Panc1 (cell line): ENCODE data around the gene COL5A1. TPM values are rescaled to one million over a fixed set of nuclear protein-coding genes. Genes with fewer than 3 reads are reported as not detected.

Source experiments
- ATAC-seq: fragments of 200-7000 bp; cut with Tn5 transposase; 2 replicates; pipeline ENCODE4 v1.9.1; 2020; ENCODE audit warnings: mild to moderate bottlenecking, moderate library complexity
- BruUV-seq: library from RNA; stranded (reverse); fragments of 400-500 nt; replicated peaks from 2 replicates; lab custom pipeline; 2021; lab: Mats Ljungman, UMichigan
- CTCF ChIA-PET: fragments of 300-600 bp; sonication (Branson Sonifier 250); formaldehyde crosslinking; loops from one replicate; lab custom pipeline; 2022; ENCODE audit warnings: antibody characterized with exemption; lab: Charles Lee
- POLR2A ChIA-PET: fragments of 300-600 bp; sonication (Branson Sonifier 250); formaldehyde crosslinking; loops from one replicate; lab custom pipeline; 2022; ENCODE audit warnings: antibody characterized with exemption; lab: Charles Lee
- DNase-seq: peaks from one replicate; pipeline ENCODE4 v3.0.0-alpha.2; 2010; ENCODE audit warnings: low read depth, low spot score
- H3K27ac ChIP-seq: 2 replicates; pipeline ENCODE4 v1.5.1; 2011; ENCODE audit warnings: mild to moderate bottlenecking, low read length, inconsistent platforms
- H3K27me3 ChIP-seq: fragments of 200-500 bp; sonication (Bioruptor generic); 2 replicates; pipeline ENCODE4 v1.6.0; 2014; ENCODE audit warnings: low read length, inconsistent platforms; ENCODE audit not compliant: control insufficient read depth, insufficient read depth
- H3K36me3 ChIP-seq: fragments of 200-500 bp; sonication (Bioruptor generic); 2 replicates; pipeline ENCODE4 v1.5.1; 2014; ENCODE audit warnings: inconsistent platforms, mild to moderate bottlenecking, low read length, moderate library complexity; ENCODE audit not compliant: control insufficient read depth, insufficient read depth
- H3K4me1 ChIP-seq: 2 replicates; pipeline ENCODE4 v1.5.1; 2011; ENCODE audit warnings: inconsistent platforms, mild to moderate bottlenecking, low read length, moderate library complexity; ENCODE audit not compliant: control insufficient read depth, insufficient read depth
- H3K4me3 ChIP-seq, 2 experiments: 2 replicates each; pipeline ENCODE4 v1.5.1; 2011 to 2012; ENCODE audit warnings: low read depth in 2 of 2, low read length in 2 of 2, mild to moderate bottlenecking in 2 of 2, inconsistent platforms in 1 of 2, moderate library complexity in 1 of 2
- H3K9me3 ChIP-seq: fragments of 200-500 bp; sonication (Bioruptor generic); 2 replicates; pipeline ENCODE4 v1.5.1; 2014; ENCODE audit warnings: low read depth, mild to moderate bottlenecking, inconsistent platforms, low read length, moderate library complexity; ENCODE audit not compliant: control insufficient read depth, insufficient read depth
- POLR2AphosphoS5 ChIP-seq: IDR thresholded peaks from 2 replicates; pipeline ENCODE4 v1.6.1; 2012; ENCODE audit warnings: mild to moderate bottlenecking, low read depth, low read length, moderate library complexity
- SIN3A ChIP-seq: IDR thresholded peaks from 2 replicates; pipeline ENCODE4 v1.6.1; 2012; ENCODE audit warnings: low read depth, mild to moderate bottlenecking, low read length, moderate library complexity, borderline replicate concordance; ENCODE audit not compliant: insufficient read depth
- TCF7L2 ChIP-seq: IDR thresholded peaks from 2 replicates; pipeline ENCODE4 v1.6.1; 2011; ENCODE audit warnings: mild to moderate bottlenecking, low read depth, low read length, inconsistent platforms
- in situ Hi-C: cut with HindIII; loops from 2 replicates; pipeline ENCODE4 v1.10.0; 2016; ENCODE audit warnings: low sequenced_read_pairs, low pct_unique_long_range_greater_than_20kb
- intact Hi-C: fragments of 100-400 bp; cut with micrococcal nuclease; formaldehyde crosslinking; loops from one replicate; pipeline ENCODE4 v1.10.0; 2022; ENCODE audit not compliant: unreplicated experiment
- total RNA-seq: library from RNA; stranded (reverse); gene quantifications from one replicate; pipeline ENCODE4 v1.2.1, GENCODE V29; 2021; ENCODE audit not compliant: unreplicated experiment
- TF ChIP-seq, protein P1 (sequence below): fragments of 450-650 bp; IDR thresholded peaks from 2 replicates; pipeline ENCODE4 v1.5.1; 2017; ENCODE audit warnings: mild to moderate bottlenecking
- TF ChIP-seq, protein P2 (sequence below), 2 experiments: IDR thresholded peaks; 2 replicates each; pipeline ENCODE4 v1.6.1; 2011 to 2012; ENCODE audit warnings: low read depth in 2 of 2, control low read depth in 1 of 2, low read length in 1 of 2, mild to moderate bottlenecking in 1 of 2, moderate library complexity in 1 of 2; ENCODE audit not compliant: insufficient read depth in 1 of 2

The COL5A1 gene
- total RNA-seq, 1 experiment from 2014 or later, result 5.7 TPM

DNA sequence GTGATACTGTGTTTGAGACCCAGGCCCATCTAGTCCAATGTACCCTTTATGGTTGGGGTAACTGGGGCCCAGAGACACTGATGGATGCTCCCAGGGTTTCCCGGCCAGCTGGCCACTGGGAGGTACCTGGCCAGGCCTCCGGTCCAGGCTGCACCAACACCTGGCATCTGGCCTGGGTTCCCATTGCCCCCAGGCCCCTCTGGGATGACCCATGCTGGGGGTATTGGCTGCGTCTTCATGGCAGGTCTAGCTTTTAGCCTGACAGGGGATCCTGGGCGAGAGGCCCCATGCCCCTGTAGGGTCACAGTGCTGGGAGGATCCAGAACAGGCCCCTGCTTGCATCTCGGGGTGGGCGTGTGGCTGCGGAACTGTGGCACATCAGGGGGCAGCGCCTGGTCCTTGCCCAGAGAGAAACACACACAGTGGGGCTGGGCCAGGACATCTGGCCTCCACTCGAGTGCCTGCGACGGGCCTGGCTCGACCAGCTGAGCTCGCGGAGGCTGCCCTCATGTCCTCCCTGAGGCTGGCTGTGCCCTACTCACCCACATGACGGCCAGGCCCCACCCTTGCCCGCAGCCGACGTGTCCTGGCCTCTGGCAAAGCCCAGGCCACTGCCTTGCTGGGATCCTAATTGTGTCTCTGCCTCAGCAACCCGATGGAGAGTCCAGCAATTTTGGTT is 21.5 kb upstream of the COL5A1 start:
- ATAC-seq (no peak), DNase-seq (no peak)
- POLR2A ChIA-PET, result no interaction called here
- Histone ChIP-seq H3K27ac (no peak overlapping the region), H3K9me3 (no peaks in the 10 kb centered on the region), H3K4me3 (no peak overlapping the region), H3K36me3 (no peaks in the 10 kb centered on the region), H3K27me3 (no peaks in the 10 kb centered on the region), H3K4me1 (no peaks in the 10 kb centered on the region)
- TF ChIP-seq POLR2AphosphoS5 (no peak), SIN3A (no peak), TCF7L2 (no peak)
- TF ChIP-seq, protein P1, sequence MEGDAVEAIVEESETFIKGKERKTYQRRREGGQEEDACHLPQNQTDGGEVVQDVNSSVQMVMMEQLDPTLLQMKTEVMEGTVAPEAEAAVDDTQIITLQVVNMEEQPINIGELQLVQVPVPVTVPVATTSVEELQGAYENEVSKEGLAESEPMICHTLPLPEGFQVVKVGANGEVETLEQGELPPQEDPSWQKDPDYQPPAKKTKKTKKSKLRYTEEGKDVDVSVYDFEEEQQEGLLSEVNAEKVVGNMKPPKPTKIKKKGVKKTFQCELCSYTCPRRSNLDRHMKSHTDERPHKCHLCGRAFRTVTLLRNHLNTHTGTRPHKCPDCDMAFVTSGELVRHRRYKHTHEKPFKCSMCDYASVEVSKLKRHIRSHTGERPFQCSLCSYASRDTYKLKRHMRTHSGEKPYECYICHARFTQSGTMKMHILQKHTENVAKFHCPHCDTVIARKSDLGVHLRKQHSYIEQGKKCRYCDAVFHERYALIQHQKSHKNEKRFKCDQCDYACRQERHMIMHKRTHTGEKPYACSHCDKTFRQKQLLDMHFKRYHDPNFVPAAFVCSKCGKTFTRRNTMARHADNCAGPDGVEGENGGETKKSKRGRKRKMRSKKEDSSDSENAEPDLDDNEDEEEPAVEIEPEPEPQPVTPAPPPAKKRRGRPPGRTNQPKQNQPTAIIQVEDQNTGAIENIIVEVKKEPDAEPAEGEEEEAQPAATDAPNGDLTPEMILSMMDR, result no peak
- TF ChIP-seq, protein P2, sequence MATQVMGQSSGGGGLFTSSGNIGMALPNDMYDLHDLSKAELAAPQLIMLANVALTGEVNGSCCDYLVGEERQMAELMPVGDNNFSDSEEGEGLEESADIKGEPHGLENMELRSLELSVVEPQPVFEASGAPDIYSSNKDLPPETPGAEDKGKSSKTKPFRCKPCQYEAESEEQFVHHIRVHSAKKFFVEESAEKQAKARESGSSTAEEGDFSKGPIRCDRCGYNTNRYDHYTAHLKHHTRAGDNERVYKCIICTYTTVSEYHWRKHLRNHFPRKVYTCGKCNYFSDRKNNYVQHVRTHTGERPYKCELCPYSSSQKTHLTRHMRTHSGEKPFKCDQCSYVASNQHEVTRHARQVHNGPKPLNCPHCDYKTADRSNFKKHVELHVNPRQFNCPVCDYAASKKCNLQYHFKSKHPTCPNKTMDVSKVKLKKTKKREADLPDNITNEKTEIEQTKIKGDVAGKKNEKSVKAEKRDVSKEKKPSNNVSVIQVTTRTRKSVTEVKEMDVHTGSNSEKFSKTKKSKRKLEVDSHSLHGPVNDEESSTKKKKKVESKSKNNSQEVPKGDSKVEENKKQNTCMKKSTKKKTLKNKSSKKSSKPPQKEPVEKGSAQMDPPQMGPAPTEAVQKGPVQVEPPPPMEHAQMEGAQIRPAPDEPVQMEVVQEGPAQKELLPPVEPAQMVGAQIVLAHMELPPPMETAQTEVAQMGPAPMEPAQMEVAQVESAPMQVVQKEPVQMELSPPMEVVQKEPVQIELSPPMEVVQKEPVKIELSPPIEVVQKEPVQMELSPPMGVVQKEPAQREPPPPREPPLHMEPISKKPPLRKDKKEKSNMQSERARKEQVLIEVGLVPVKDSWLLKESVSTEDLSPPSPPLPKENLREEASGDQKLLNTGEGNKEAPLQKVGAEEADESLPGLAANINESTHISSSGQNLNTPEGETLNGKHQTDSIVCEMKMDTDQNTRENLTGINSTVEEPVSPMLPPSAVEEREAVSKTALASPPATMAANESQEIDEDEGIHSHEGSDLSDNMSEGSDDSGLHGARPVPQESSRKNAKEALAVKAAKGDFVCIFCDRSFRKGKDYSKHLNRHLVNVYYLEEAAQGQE (IDR thresholded peaks at IDR 0.05; ENCODE audit: insufficient read depth in 1 of 2, low read depth in 2 of 2, low read length in 1 of 2), result no peak
- intact Hi-C loops, result no loop called here
- in situ Hi-C loops, result no loop called here
- no TSS peak for BruUV-seq
- CTCF ChIA-PET, result no interaction called here

GRCh38 chr9:134620751-134621557 is 20.6 kb upstream of the COL5A1 start:
- no TSS peak for BruUV-seq
- no peak for ATAC-seq
- ChIA-PET POLR2A (no interaction called here), CTCF (no interaction called here)
- Histone ChIP-seq H3K36me3 (no peaks in the 10 kb centered on the region), H3K4me1 (no peaks in the 10 kb centered on the region), H3K4me3 (no peak overlapping the region), H3K27ac (no peak overlapping the region), H3K9me3 (no peaks in the 10 kb centered on the region), H3K27me3 (no peaks in the 10 kb centered on the region)
- in situ Hi-C loops, result no loop called here
- intact Hi-C loops, result no loop called here
- TF ChIP-seq, protein P2 (IDR thresholded peaks at IDR 0.05; ENCODE audit: insufficient read depth in 1 of 2, low read depth in 2 of 2, low read length in 1 of 2), result no peak
- no peak for TF ChIP-seq POLR2AphosphoS5
- TF ChIP-seq, protein P1, result no peak
- TF ChIP-seq SIN3A, result no peak
- no peak for TF ChIP-seq TCF7L2
- DNase-seq, result no peak
